ENCODE measurements around the gene KIAA0040. TPM values are rescaled to one million over a fixed set of nuclear protein-coding genes. Genes with fewer than 3 reads are reported as not detected.

Gene KIAA0040
- total RNA-seq, 1 experiment from 2014 or later, result 5.0 TPM

- no peak overlapping the region for H2BK20ac ChIP-seq (ENCODE audit: low read depth, low read length, poor library complexity, severe bottlenecking)
- no peak overlapping the region for H3K27ac ChIP-seq (ENCODE audit: insufficient read length, low read depth, low read length)
- H4K5ac ChIP-seq (ENCODE audit: insufficient read length, low read depth, low read length), result no peak overlapping the region
- no peaks in the 10 kb centered on the region for H3K36me3 Mint-ChIP-seq (ENCODE audit: insufficient read depth in 1 of 3, low read depth in 3 of 3)
- no peaks in the 10 kb centered on the region for H3K79me1 ChIP-seq (ENCODE audit: insufficient read depth, low read depth, low read length, poor library complexity, severe bottlenecking)
- DNase-seq, result no peak
- no CpG with 5 or more reads among the region's 1 CpG for WGBS (ENCODE audit: extremely low coverage, insufficient read length, low lambda C conversion rate)
- no peaks in the 10 kb centered on the region for H3K9me3 ChIP-seq (ENCODE audit: control insufficient read depth, low read depth, low read length)
- H3K56ac ChIP-seq (ENCODE audit: insufficient read length, low read depth, low read length), result no peak overlapping the region
- H3K27ac Mint-ChIP-seq, result no peak overlapping the region
- H3K27me3 ChIP-seq (ENCODE audit: insufficient read depth, low read length), result peaks cover 2% of the 10 kb centered on the region; the same call in 1 of the 2 replicates
- no peak overlapping the region for H2BK5ac ChIP-seq (ENCODE audit: insufficient read length, low read length)
- H3K27me3 Mint-ChIP-seq (ENCODE audit: low read depth), result peaks cover 32% of the 10 kb centered on the region
- no peak overlapping the region for H2BK12ac ChIP-seq (ENCODE audit: insufficient read length, low read depth, low read length)
- H2BK120ac ChIP-seq (ENCODE audit: low read depth, low read length, poor library complexity, severe bottlenecking), result no peak overlapping the region
- no peak overlapping the region for H3K23ac ChIP-seq (ENCODE audit: insufficient read length, low read depth, low read length)
- no peak overlapping the region for H2AK5ac ChIP-seq (ENCODE audit: insufficient read length, low read length)
- no peaks in the 10 kb centered on the region for H3K4me1 ChIP-seq (ENCODE audit: insufficient read depth, low read length)
- no peaks in the 10 kb centered on the region for H3K9me3 Mint-ChIP-seq
- H3K14ac ChIP-seq (ENCODE audit: insufficient read depth, low read length), result no peak overlapping the region
- H2BK15ac ChIP-seq (ENCODE audit: low read depth, low read length), result no peak overlapping the region
- H3K4me2 ChIP-seq (ENCODE audit: insufficient read depth, insufficient read length, low read length), result no peak overlapping the region
- H4K8ac ChIP-seq (replicated peaks; ENCODE audit: insufficient read length, low read depth, low read length), result no peak overlapping the region
- no peak overlapping the region for H2AFZ ChIP-seq (ENCODE audit: low read length)
- H3K79me2 ChIP-seq (ENCODE audit: insufficient read depth, low read length), result no peaks in the 10 kb centered on the region
- H4K91ac ChIP-seq (ENCODE audit: insufficient read length, low read depth, low read length), result no peak overlapping the region
- H3K4ac ChIP-seq (ENCODE audit: low read depth, low read length), result no peak overlapping the region
- H3K18ac ChIP-seq (ENCODE audit: insufficient read length, low read depth, low read length), result no peak overlapping the region
- H4K20me1 ChIP-seq (ENCODE audit: control insufficient read depth, insufficient read depth, insufficient read length), result no peaks in the 10 kb centered on the region
- H3K23me2 ChIP-seq (ENCODE audit: insufficient read length, low read depth, low read length, poor library complexity, severe bottlenecking), result peaks cover 18% of the 10 kb centered on the region
- peaks cover 12 to 15% of the 10 kb centered on the region in 2 experiments; a peak in 3 of 4 replicates for H3K4me1 Mint-ChIP-seq
- no peak for TF ChIP-seq CTCF (conservative IDR thresholded peaks at IDR 0.05)
- no peak overlapping the region for H3K4me3 Mint-ChIP-seq
- H3K9ac ChIP-seq (ENCODE audit: extremely low read depth, insufficient read length, low read length), result no peak overlapping the region
- H3T11ph ChIP-seq (ENCODE audit: low read length), result no peak overlapping the region
Observed at GRCh38 chr1:175195281-175195680, 2.7 kb upstream of the KIAA0040 start.

Data from H9 (cell line).